ENCODE results near the gene CHCHD6. TPM values are rescaled to one million over a fixed set of nuclear protein-coding genes. Genes with fewer than 3 reads are reported as not detected.

CHCHD6 gene
- total RNA-seq, 2 experiments from 2014 or later, result 12.7 to 13.1 TPM

DNA sequence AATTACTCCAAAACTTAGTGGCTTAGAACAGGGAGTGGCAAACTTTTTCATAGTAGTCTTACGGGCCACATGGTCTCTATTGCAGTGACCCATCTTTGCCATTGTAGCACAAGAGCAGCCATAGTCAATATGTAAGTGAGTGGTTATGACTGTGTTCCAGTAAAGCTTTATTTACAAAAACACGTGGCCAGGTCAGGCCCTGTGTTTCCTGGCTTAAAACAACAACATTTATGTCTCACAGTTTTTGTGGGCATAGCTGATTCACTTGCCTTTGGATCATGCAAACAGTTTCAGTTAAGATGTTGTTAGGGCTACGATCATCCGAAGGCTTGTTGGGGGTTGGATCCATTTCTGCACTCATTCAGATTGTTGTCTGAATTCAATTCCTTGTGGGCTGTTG lies 103.8 kb downstream of the CHCHD6 start:
- intact Hi-C loops (cut with micrococcal nuclease), result no loop called here
- no peak for DNase-seq
- POLR2A ChIA-PET, result no interaction called here
- Mint-ChIP-seq H3K27me3 (no peaks in the 10 kb centered on the region), H3K9me3 (peaks cover 7% of the 10 kb centered on the region), H3K4me3 (no peak overlapping the region), H3K4me1 (ENCODE audit: low read depth) (no peaks in the 10 kb centered on the region), H3K36me3 (no peaks in the 10 kb centered on the region), H3K27ac (no peak overlapping the region)
- CTCF ChIA-PET, result no interaction called here

GRCh38 chr3:126811530-126811929 lies 107.5 kb downstream of the CHCHD6 start:
- Mint-ChIP-seq H3K9me3 (peaks cover 5% of the 10 kb centered on the region), H3K27me3 (no peaks in the 10 kb centered on the region), H3K4me3 (no peak overlapping the region), H3K4me1 (ENCODE audit: low read depth) (no peaks in the 10 kb centered on the region), H3K36me3 (no peaks in the 10 kb centered on the region), H3K27ac (no peak overlapping the region)
- ChIA-PET POLR2A (no interaction called here), CTCF (no interaction called here)
- DNase-seq, result no peak
- intact Hi-C loops (cut with micrococcal nuclease), result no loop called here

GRCh38 chr3:126816298-126816697 lies 112.3 kb downstream of the CHCHD6 start:
- Mint-ChIP-seq H3K4me3 (no peak overlapping the region), H3K9me3 (no peaks in the 10 kb centered on the region), H3K27ac (no peak overlapping the region), H3K36me3 (no peaks in the 10 kb centered on the region), H3K4me1 (ENCODE audit: low read depth) (no peaks in the 10 kb centered on the region), H3K27me3 (no peaks in the 10 kb centered on the region)
- POLR2A ChIA-PET, result no interaction called here
- intact Hi-C loops (cut with micrococcal nuclease), result no loop called here
- no peak for DNase-seq
- CTCF ChIA-PET, result no interaction called here

DNA sequence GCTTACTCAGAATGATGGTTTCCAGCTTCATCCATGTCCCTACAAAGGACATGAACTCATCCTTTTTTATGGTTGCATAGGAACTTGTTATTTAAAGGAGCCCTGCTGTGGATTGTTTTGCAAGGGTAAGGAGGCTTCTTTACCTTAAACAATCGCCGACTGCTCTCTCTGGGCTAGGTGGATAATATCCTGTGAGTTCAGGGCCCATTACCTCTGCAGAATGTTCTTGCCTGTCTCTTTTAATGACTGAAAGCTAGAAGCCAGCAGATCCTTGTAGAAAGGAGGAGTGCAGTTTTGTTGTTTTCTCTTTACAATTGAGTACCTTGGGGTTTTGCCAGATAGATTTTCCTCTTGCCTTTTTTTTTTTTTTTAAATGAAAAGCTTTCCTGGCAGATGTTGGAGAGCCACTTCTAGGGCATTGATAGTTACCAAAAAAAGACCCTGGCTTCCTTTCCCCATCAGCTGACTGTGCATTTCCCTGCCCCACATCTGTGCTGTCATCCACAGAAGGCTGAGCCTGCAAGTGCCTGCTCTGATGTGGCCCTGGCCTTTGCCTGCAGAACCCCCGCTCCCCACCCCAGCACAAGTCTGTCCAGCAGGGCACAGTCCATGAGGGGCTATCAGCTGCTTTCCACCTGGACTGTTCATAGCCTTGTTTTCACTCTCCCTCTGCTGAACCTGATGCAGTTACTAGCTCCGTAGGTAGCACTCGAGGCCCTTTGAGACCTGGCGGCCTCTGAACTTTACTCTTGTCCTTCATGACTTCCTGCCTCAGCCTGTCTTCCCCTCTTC lies 113.1 kb downstream of the CHCHD6 start:
- no peak overlapping the region for H3K27ac Mint-ChIP-seq
- POLR2A ChIA-PET, result no interaction called here

DNA sequence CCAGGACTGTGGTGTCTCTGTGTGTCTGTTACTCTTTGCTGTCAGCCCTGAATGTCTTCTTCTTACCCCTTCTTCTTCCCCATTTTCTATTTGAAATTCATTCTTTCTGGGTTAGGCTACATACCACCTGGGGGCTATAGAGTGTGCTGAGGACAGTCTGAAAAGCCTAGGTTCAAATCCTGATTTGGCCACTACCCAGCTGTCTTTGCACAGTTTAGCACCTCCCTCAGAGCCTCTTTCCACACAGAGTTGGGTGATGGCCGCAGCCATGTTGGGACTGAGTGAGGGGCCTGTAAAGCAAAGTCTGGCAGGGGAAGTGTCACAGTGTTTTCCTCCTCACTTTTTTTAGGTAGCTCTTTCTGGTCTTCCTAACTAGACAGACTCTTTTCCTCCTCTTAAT lies 113.7 kb downstream of the CHCHD6 start:
- no peak for DNase-seq
- Mint-ChIP-seq H3K4me1 (ENCODE audit: low read depth) (no peaks in the 10 kb centered on the region), H3K27ac (no peak overlapping the region), H3K9me3 (peaks cover 7% of the 10 kb centered on the region), H3K4me3 (no peak overlapping the region), H3K36me3 (peaks cover 5% of the 10 kb centered on the region), H3K27me3 (no peaks in the 10 kb centered on the region)
- ChIA-PET CTCF (no interaction called here), POLR2A (no interaction called here)
- intact Hi-C loops (cut with micrococcal nuclease), result no loop called here

More for the DNA sequence above, 113.1 kb downstream of the CHCHD6 start:
- Mint-ChIP-seq H3K4me1 (ENCODE audit: low read depth) (no peaks in the 10 kb centered on the region), H3K36me3 (peaks cover 5% of the 10 kb centered on the region), H3K27me3 (no peaks in the 10 kb centered on the region), H3K4me3 (no peak overlapping the region), H3K9me3 (peaks cover 7% of the 10 kb centered on the region)
- CTCF ChIA-PET, result no interaction called here
- intact Hi-C loops (cut with micrococcal nuclease), result no loop called here
- DNase-seq, result no peak

- H3K27me3 Mint-ChIP-seq, result no peaks in the 10 kb centered on the region
- peaks cover 5% of the 10 kb centered on the region for H3K36me3 Mint-ChIP-seq
- ChIA-PET CTCF (no interaction called here), POLR2A (no interaction called here)
- peaks cover 7% of the 10 kb centered on the region for H3K9me3 Mint-ChIP-seq
- H3K4me1 Mint-ChIP-seq (ENCODE audit: low read depth), result no peaks in the 10 kb centered on the region
- no peak for DNase-seq
- H3K27ac Mint-ChIP-seq, result no peak overlapping the region
- intact Hi-C loops (cut with micrococcal nuclease), result no loop called here
- H3K4me3 Mint-ChIP-seq, result no peak overlapping the region
These were observed 114.5 kb downstream of the CHCHD6 start for GRCh38 chr3:126818400-126819095.

GRCh38 chr3:126826693-126827092 lies 122.7 kb downstream of the CHCHD6 start:
- intact Hi-C loops (cut with micrococcal nuclease), result no loop called here
- H3K27ac Mint-ChIP-seq, result no peak overlapping the region
- peaks cover 4% of the 10 kb centered on the region for H3K9me3 Mint-ChIP-seq
- peaks cover 11% of the 10 kb centered on the region for H3K4me1 Mint-ChIP-seq (ENCODE audit: low read depth)
- ChIA-PET POLR2A (no interaction called here), CTCF (no interaction called here)
- H3K4me3 Mint-ChIP-seq, result no peak overlapping the region
- H3K36me3 Mint-ChIP-seq, result peaks cover 3% of the 10 kb centered on the region
- no peak for DNase-seq
- H3K27me3 Mint-ChIP-seq, result no peaks in the 10 kb centered on the region

DNA sequence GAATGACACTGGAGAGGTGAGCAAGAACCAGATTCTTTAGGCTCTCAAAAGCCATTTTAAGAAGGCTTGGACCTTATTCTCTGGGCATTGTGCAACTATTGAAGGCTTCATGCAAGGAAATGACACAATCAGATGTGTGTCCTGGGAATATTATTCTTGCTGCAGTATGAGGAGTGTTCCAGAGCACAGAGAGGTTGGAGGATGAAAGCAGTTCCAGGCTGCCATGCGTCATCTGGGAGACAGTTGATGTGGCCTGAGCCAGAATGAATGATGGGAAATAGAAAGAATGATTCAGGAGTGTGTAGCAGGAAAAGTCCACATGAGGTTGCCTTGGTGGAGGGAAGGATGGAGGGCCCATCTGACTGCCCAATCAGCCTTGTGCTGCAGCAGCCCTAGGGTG lies 123.1 kb downstream of the CHCHD6 start:
- CTCF ChIA-PET, result no interaction called here

GRCh38 chr3:126828306-126828705 lies 124.3 kb downstream of the CHCHD6 start:
- ChIA-PET POLR2A (no interaction called here), CTCF (no interaction called here)
- Mint-ChIP-seq H3K27me3 (no peaks in the 10 kb centered on the region), H3K27ac (no peak overlapping the region), H3K4me3 (no peak overlapping the region), H3K9me3 (no peaks in the 10 kb centered on the region), H3K4me1 (ENCODE audit: low read depth) (peaks cover 11% of the 10 kb centered on the region), H3K36me3 (no peaks in the 10 kb centered on the region)
- DNase-seq, result no peak
- intact Hi-C loops (cut with micrococcal nuclease), result no loop called here

More for the DNA sequence above, 123.1 kb downstream of the CHCHD6 start:
- Mint-ChIP-seq H3K4me1 (ENCODE audit: low read depth) (peaks cover 11% of the 10 kb centered on the region), H3K36me3 (no peaks in the 10 kb centered on the region), H3K4me3 (no peak overlapping the region), H3K27ac (no peak overlapping the region), H3K27me3 (no peaks in the 10 kb centered on the region), H3K9me3 (no peaks in the 10 kb centered on the region)
- POLR2A ChIA-PET, result no interaction called here
- no peak for DNase-seq
- intact Hi-C loops (cut with micrococcal nuclease), result no loop called here

DNA sequence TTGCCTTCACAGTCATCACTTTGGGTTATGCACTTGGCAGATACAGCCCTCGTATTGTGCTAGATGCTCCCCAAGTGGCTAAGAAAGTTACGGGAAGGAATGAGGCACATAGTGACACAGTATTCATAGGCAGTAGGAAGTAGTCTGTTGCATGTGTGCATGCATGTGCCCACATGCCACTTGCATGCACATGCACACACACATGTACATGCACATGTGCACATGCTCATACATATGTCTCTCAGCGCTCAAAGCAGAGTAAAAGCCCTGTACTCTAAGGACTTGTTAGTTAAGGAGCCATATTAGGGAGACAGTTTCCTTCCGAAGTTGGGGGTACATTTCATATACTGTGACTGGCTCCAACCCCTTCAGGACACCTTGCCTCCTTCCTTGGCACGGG lies 128.9 kb downstream of the CHCHD6 start:
- H3K9me3 Mint-ChIP-seq, result no peaks in the 10 kb centered on the region
- ChIA-PET CTCF (no interaction called here), POLR2A (no interaction called here)
- H3K4me3 Mint-ChIP-seq, result no peak overlapping the region
- intact Hi-C loops (cut with micrococcal nuclease), result no loop called here
- H3K27me3 Mint-ChIP-seq, result no peaks in the 10 kb centered on the region
- no peak for DNase-seq
- no peaks in the 10 kb centered on the region for H3K36me3 Mint-ChIP-seq
- no peak overlapping the region for H3K27ac Mint-ChIP-seq
- peaks cover 11% of the 10 kb centered on the region for H3K4me1 Mint-ChIP-seq (ENCODE audit: low read depth)

GRCh38 chr3:126834596-126835471 lies 130.8 kb downstream of the CHCHD6 start:
- no peak for DNase-seq
- POLR2A ChIA-PET, result no interaction called here
- Mint-ChIP-seq H3K4me1 (ENCODE audit: low read depth) (no peaks in the 10 kb centered on the region), H3K27me3 (no peaks in the 10 kb centered on the region), H3K36me3 (no peaks in the 10 kb centered on the region), H3K9me3 (no peaks in the 10 kb centered on the region), H3K27ac (no peak overlapping the region), H3K4me3 (no peak overlapping the region)
- CTCF ChIA-PET, result interaction anchor here (1.2 kb wide), 1 partner anchor 148 kb away, joined by 3 read pairs; the partner anchor contains the start of gene PLXNA1
- intact Hi-C loops (cut with micrococcal nuclease), result no loop called here

DNA sequence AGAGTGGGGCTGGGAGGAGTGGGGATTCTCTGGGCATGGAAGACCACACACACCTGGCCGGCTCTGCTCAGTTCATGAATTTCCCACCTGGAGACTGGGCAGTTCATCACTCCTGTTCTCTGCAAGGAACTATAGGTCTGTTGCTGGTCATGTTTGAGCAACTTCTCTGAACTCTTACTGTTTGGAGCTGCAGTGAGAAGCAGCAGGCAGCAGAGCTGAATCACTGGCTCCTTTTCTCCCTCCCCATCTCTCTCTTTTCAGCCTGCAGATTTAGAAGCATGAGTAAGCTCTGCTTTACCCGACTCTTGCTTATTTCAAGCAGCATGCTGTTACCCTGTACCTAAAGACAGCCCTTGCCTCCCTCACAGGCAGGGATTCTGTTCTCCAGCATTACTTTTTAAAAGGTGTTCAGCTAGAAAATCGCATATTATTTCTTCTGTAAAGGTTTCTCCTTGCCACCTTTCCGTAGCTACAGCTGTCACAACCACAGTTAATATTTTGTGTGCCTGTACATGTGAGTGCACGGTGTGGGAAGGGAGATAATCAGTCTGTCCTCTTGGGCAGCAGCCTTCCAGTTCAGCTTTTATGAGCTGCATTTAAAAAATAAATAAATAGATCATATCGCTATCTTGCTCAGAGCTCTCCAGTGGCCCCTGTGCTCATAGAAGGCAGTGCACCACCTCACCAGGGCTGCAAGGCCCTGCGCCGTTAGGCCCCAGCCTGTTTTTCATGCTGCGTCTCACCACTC lies 131.6 kb downstream of the CHCHD6 start:
- POLR2A ChIA-PET, result no interaction called here
- DNase-seq, result no peak
- no peaks in the 10 kb centered on the region for H3K9me3 Mint-ChIP-seq
- CTCF ChIA-PET, result no interaction called here
- intact Hi-C loops (cut with micrococcal nuclease), result no loop called here
- no peak overlapping the region for H3K27ac Mint-ChIP-seq
- no peaks in the 10 kb centered on the region for H3K27me3 Mint-ChIP-seq
- H3K4me3 Mint-ChIP-seq, result no peak overlapping the region
- no peaks in the 10 kb centered on the region for H3K4me1 Mint-ChIP-seq (ENCODE audit: low read depth)
- no peaks in the 10 kb centered on the region for H3K36me3 Mint-ChIP-seq
